ENCODE results near the gene MARCO. TPM values are rescaled to one million over a fixed set of nuclear protein-coding genes. Genes with fewer than 3 reads are reported as not detected.

The MARCO gene
- total RNA-seq, 1 experiment from 2014 or later: not detected

DNA sequence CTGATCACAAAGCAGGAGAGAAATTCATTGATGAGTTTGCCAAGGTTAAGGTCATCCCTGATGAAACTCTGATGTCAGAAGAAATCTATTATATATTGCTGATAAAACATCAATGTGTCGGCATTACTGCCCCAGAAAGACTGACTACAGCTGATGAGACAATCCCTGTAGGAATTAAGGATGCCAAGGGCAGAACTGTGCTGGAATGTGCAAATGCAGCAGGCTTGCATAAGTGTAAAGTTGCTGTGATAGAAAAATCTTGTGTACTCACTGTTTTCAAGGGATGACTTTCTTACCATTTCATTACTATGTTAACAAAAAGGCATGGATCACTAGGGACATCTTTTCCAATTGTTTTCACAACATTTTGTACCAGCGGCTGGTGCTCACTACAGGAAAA is 19.7 kb upstream of the MARCO start:
- Histone ChIP-seq H3K27ac (ENCODE audit: insufficient read length, low read depth, low read length) (no peak overlapping the region), H2AFZ (ENCODE audit: low read length) (no peak overlapping the region), H3K79me1 (ENCODE audit: insufficient read depth, low read depth, low read length, poor library complexity, severe bottlenecking) (no peaks in the 10 kb centered on the region), H3K27me3 (ENCODE audit: insufficient read depth, low read length) (no peaks in the 10 kb centered on the region), H2AK5ac (ENCODE audit: insufficient read length, low read length) (no peak overlapping the region), H3K4ac (ENCODE audit: low read depth, low read length) (no peak overlapping the region), H3T11ph (ENCODE audit: low read length) (no peak overlapping the region), H4K5ac (ENCODE audit: insufficient read length, low read depth, low read length) (no peak overlapping the region), H3K14ac (ENCODE audit: insufficient read depth, low read length) (no peak overlapping the region), H3K79me2 (ENCODE audit: insufficient read depth, low read length) (no peaks in the 10 kb centered on the region), H3K9me3 (ENCODE audit: control insufficient read depth, low read depth, low read length) (no peaks in the 10 kb centered on the region), H3K23ac (ENCODE audit: insufficient read length, low read depth, low read length) (no peak overlapping the region), H2BK20ac (ENCODE audit: low read depth, low read length, poor library complexity, severe bottlenecking) (no peak overlapping the region), H3K23me2 (ENCODE audit: insufficient read length, low read depth, low read length, poor library complexity, severe bottlenecking) (no peaks in the 10 kb centered on the region), H2BK15ac (ENCODE audit: low read depth, low read length) (no peak overlapping the region), H2BK5ac (ENCODE audit: insufficient read length, low read length) (no peak overlapping the region), H4K91ac (ENCODE audit: insufficient read length, low read depth, low read length) (no peak overlapping the region), H2BK120ac (ENCODE audit: low read depth, low read length, poor library complexity, severe bottlenecking) (no peak overlapping the region), H4K20me1 (ENCODE audit: control insufficient read depth, insufficient read depth, insufficient read length) (no peaks in the 10 kb centered on the region), H3K4me1 (ENCODE audit: insufficient read depth, low read length) (no peaks in the 10 kb centered on the region), H3K18ac (ENCODE audit: insufficient read length, low read depth, low read length) (no peak overlapping the region), H4K8ac (replicated peaks; ENCODE audit: insufficient read length, low read depth, low read length) (no peak overlapping the region), H3K56ac (ENCODE audit: insufficient read length, low read depth, low read length) (no peak overlapping the region), H2BK12ac (ENCODE audit: insufficient read length, low read depth, low read length) (no peak overlapping the region), H3K9ac (ENCODE audit: extremely low read depth, insufficient read length, low read length) (no peak overlapping the region), H3K4me2 (ENCODE audit: insufficient read depth, insufficient read length, low read length) (no peak overlapping the region)
- peaks cover 0 to 9% of the 10 kb centered on the region in 2 experiments; a peak in 1 of 5 replicates for H3K9me3 Mint-ChIP-seq
- no peak overlapping the region for H3K4me3 Mint-ChIP-seq
- peaks cover 18% of the 10 kb centered on the region for H3K27me3 Mint-ChIP-seq (ENCODE audit: low read depth)
- TF ChIP-seq, protein P1, sequence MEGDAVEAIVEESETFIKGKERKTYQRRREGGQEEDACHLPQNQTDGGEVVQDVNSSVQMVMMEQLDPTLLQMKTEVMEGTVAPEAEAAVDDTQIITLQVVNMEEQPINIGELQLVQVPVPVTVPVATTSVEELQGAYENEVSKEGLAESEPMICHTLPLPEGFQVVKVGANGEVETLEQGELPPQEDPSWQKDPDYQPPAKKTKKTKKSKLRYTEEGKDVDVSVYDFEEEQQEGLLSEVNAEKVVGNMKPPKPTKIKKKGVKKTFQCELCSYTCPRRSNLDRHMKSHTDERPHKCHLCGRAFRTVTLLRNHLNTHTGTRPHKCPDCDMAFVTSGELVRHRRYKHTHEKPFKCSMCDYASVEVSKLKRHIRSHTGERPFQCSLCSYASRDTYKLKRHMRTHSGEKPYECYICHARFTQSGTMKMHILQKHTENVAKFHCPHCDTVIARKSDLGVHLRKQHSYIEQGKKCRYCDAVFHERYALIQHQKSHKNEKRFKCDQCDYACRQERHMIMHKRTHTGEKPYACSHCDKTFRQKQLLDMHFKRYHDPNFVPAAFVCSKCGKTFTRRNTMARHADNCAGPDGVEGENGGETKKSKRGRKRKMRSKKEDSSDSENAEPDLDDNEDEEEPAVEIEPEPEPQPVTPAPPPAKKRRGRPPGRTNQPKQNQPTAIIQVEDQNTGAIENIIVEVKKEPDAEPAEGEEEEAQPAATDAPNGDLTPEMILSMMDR (conservative IDR thresholded peaks at IDR 0.05): no peak
- no CpG with 5 or more reads among the region's 2 CpGs for WGBS (ENCODE audit: extremely low coverage, insufficient read length, low lambda C conversion rate)
- no peak overlapping the region for H3K27ac Mint-ChIP-seq
- peaks cover 7% of the 10 kb centered on the region in 2 experiments for H3K4me1 Mint-ChIP-seq
- DNase-seq: no peak
- no peaks in the 10 kb centered on the region for H3K36me3 Mint-ChIP-seq (ENCODE audit: insufficient read depth in 1 of 3, low read depth in 3 of 3)
